ENCODE measurements around the gene TRAF4. TPM values are rescaled to one million over a fixed set of nuclear protein-coding genes. Genes with fewer than 3 reads are reported as not detected.

TRAF4 gene
- total RNA-seq, 1 experiment from 2014 or later, result 104 TPM

- Histone ChIP-seq H3K27ac (ENCODE audit: low read length) (peak within 1 kb of the TSS; percentile 99), H3K4me1 (ENCODE audit: insufficient read depth, low read length) (peaks cover 37% of the 10 kb centered on the region), H3K36me3 (ENCODE audit: low read depth, low read length) (peaks cover 32% of the 10 kb centered on the region), H3K9me3 (ENCODE audit: low read length) (no peaks in the 10 kb centered on the region), H3K4me3 (ENCODE audit: low read length) (peak within 1 kb of the TSS; percentile 86), H2AFZ (ENCODE audit: low read length) (peak within 1 kb of the TSS; percentile 72), H3F3A (ENCODE audit: low read length, unreplicated experiment) (peaks cover 8% of the 10 kb centered on the region), H3K4me2 (ENCODE audit: low read length) (peak within 1 kb of the TSS; percentile 100), H3K9ac (ENCODE audit: low read length) (peak within 1 kb of the TSS; percentile 94), H3K27me3 (ENCODE audit: low read length) (no peaks in the 10 kb centered on the region), H4K20me1 (ENCODE audit: low read length) (peaks cover 23% of the 10 kb centered on the region), H3K79me2 (ENCODE audit: low read length) (peaks cover 23% of the 10 kb centered on the region), H3K9me2 (replicated peaks; ENCODE audit: low read length) (no peaks in the 10 kb centered on the region)
- intact Hi-C loops (cut with micrococcal nuclease), result loop anchor here (2.0 to 10.0 kb wide), 2 partner anchors 179 to 227 kb away; partner anchors contain the start of gene DHRS13
- POLR2A ChIA-PET (ENCODE audit: unreplicated experiment), result interaction anchor here (0.5 to 2.0 kb wide), 8 partner anchors 10 to 225 kb away, joined by 3 to 51 read pairs (median 4); partner anchors contain the start of gene PHF12
- CTCF ChIA-PET, result interaction anchor here (0.5 to 4.0 kb wide), 8 partner anchors 9 to 225 kb away, joined by 5 to 55 read pairs (median 10); partner anchors contain the start of gene PHF12
- TF ChIP-seq EZH2 (IDR thresholded peaks at IDR 0.05; ENCODE audit: low read length, unreplicated experiment) (no peak), EZH2phosphoT487 (IDR thresholded peaks at IDR 0.05; ENCODE audit: borderline replicate concordance, low read length) (no peak)
- TF ChIP-seq, protein P1, sequence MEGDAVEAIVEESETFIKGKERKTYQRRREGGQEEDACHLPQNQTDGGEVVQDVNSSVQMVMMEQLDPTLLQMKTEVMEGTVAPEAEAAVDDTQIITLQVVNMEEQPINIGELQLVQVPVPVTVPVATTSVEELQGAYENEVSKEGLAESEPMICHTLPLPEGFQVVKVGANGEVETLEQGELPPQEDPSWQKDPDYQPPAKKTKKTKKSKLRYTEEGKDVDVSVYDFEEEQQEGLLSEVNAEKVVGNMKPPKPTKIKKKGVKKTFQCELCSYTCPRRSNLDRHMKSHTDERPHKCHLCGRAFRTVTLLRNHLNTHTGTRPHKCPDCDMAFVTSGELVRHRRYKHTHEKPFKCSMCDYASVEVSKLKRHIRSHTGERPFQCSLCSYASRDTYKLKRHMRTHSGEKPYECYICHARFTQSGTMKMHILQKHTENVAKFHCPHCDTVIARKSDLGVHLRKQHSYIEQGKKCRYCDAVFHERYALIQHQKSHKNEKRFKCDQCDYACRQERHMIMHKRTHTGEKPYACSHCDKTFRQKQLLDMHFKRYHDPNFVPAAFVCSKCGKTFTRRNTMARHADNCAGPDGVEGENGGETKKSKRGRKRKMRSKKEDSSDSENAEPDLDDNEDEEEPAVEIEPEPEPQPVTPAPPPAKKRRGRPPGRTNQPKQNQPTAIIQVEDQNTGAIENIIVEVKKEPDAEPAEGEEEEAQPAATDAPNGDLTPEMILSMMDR (conservative IDR thresholded peaks at IDR 0.05; ENCODE audit: low read depth, low read length), result no peak
- DNase-seq (peak; percentile 54), ATAC-seq (peak; percentile 34)
- BruUV-seq (replicated peaks), result no TSS peak
Observed at GRCh38 chr17:28726226-28726626, 17.6 kb upstream of the TRAF4 start, which contains the start of gene TLCD1. TLCD1 (minus strand) TSS chr17:28726233; CDS start chr17:28726097, 136 bp downstream.

- peaks cover 37% of the 10 kb centered on the region for H3K4me1 ChIP-seq (ENCODE audit: insufficient read depth, low read length)
- H3K9me2 ChIP-seq (replicated peaks; ENCODE audit: low read length), result no peaks in the 10 kb centered on the region
- H3K4me3 ChIP-seq (ENCODE audit: low read length), result peak overlapping the region; percentile 86
- no peaks in the 10 kb centered on the region for H3K9me3 ChIP-seq (ENCODE audit: low read length)
- ChIA-PET POLR2A (ENCODE audit: unreplicated experiment) (interaction anchor here (0.5 to 2.0 kb wide), 9 partner anchors 10 to 224 kb away, joined by 3 to 51 read pairs (median 4); partner anchors contain the start of gene PHF12), CTCF (interaction anchor here (0.5 to 4.0 kb wide), 11 partner anchors 8 to 225 kb away, joined by 3 to 55 read pairs (median 6); partner anchors contain the start of gene PHF12)
- peak overlapping the region; percentile 100 for H3K4me2 ChIP-seq (ENCODE audit: low read length)
- peaks cover 17% of the 10 kb centered on the region for H3K79me2 ChIP-seq (ENCODE audit: low read length)
- peaks cover 17% of the 10 kb centered on the region for H4K20me1 ChIP-seq (ENCODE audit: low read length)
- peak overlapping the region; percentile 94 for H3K9ac ChIP-seq (ENCODE audit: low read length)
- ATAC-seq (peak; percentile 29), DNase-seq (peak; percentile 93)
- peaks cover 6% of the 10 kb centered on the region for H3F3A ChIP-seq (ENCODE audit: low read length, unreplicated experiment)
- H2AFZ ChIP-seq (ENCODE audit: low read length), result peak overlapping the region; percentile 72
- TF ChIP-seq, protein P1 (conservative IDR thresholded peaks at IDR 0.05; ENCODE audit: low read depth, low read length), result peak; percentile 93
- TF ChIP-seq EZH2 (IDR thresholded peaks at IDR 0.05; ENCODE audit: low read length, unreplicated experiment) (no peak), EZH2phosphoT487 (IDR thresholded peaks at IDR 0.05; ENCODE audit: borderline replicate concordance, low read length) (no peak)
- intact Hi-C loops (cut with micrococcal nuclease), result loop anchor here (1.0 to 10.0 kb wide), 4 partner anchors 16 to 226 kb away; partner anchors contain the start of gene DHRS13
- H3K27me3 ChIP-seq (ENCODE audit: low read length), result no peaks in the 10 kb centered on the region
- H3K27ac ChIP-seq (ENCODE audit: low read length), result peak overlapping the region; percentile 99
- BruUV-seq (replicated peaks), result no TSS peak
- peaks cover 26% of the 10 kb centered on the region for H3K36me3 ChIP-seq (ENCODE audit: low read depth, low read length)
Observed at GRCh38 chr17:28726627-28727491, 17.0 kb upstream of the TRAF4 start.

All from PC-3 (cell line).